HEK293 (cell line): Measurements from ENCODE around the gene TSPYL2.

ENCODE experiments used
- GLIS2 ChIP-seq: fragments of 450-650 bp; formaldehyde crosslinking; IDR thresholded peaks from 2 replicates; pipeline ENCODE4 v1.5.1; 2016; ENCODE audit warnings: missing biosample characterization, missing genetic modification characterization
- KLF7 ChIP-seq: fragments of 450-650 bp; formaldehyde crosslinking; IDR thresholded peaks from 2 replicates; pipeline ENCODE4 v1.5.1; 2016; ENCODE audit warnings: missing biosample characterization, missing genetic modification characterization, borderline replicate concordance
- OSR2 ChIP-seq: fragments of 450-650 bp; formaldehyde crosslinking; IDR thresholded peaks from 2 replicates; pipeline ENCODE4 v1.5.1; 2016; ENCODE audit warnings: missing biosample characterization, missing genetic modification characterization
- SALL2 ChIP-seq: fragments of 450-650 bp; formaldehyde crosslinking; IDR thresholded peaks from 2 replicates; pipeline ENCODE4 v1.5.0; 2017; ENCODE audit warnings: missing biosample characterization, mild to moderate bottlenecking, missing genetic modification characterization, borderline replicate concordance
- SCRT2 ChIP-seq: fragments of 450-650 bp; formaldehyde crosslinking; IDR thresholded peaks from 2 replicates; pipeline ENCODE4 v1.5.1; 2016; ENCODE audit warnings: missing biosample characterization, missing genetic modification characterization
- ZBTB10 ChIP-seq: fragments of 450-650 bp; formaldehyde crosslinking; IDR thresholded peaks from 2 replicates; pipeline ENCODE4 v1.5.1; 2016; ENCODE audit warnings: missing biosample characterization, missing genetic modification characterization
- ZBTB7A ChIP-seq: fragments of 450-650 bp; formaldehyde crosslinking; IDR thresholded peaks from 2 replicates; pipeline ENCODE4 v1.5.1; 2016; ENCODE audit warnings: low read depth, missing biosample characterization, missing genetic modification characterization
- ZNF214 ChIP-seq: fragments of 450-650 bp; formaldehyde crosslinking; IDR thresholded peaks from 2 replicates; pipeline ENCODE4 v1.5.1; 2017; ENCODE audit warnings: missing biosample characterization, mild to moderate bottlenecking, missing genetic modification characterization, borderline replicate concordance
- ZNF24 ChIP-seq: fragments of 450-650 bp; formaldehyde crosslinking; IDR thresholded peaks from 2 replicates; pipeline ENCODE4 v1.5.1; 2016; ENCODE audit warnings: missing biosample characterization, missing genetic modification characterization
- ZNF280D ChIP-seq: fragments of 450-650 bp; formaldehyde crosslinking; IDR thresholded peaks from 2 replicates; pipeline ENCODE4 v1.5.1; 2016; ENCODE audit warnings: missing biosample characterization, missing genetic modification characterization
- ZNF433 ChIP-seq: fragments of 450-650 bp; formaldehyde crosslinking; IDR thresholded peaks from 2 replicates; pipeline ENCODE4 v1.5.1; 2016; ENCODE audit warnings: missing biosample characterization, missing genetic modification characterization, low read depth
- ZNF488 ChIP-seq: fragments of 450-650 bp; formaldehyde crosslinking; IDR thresholded peaks from 2 replicates; pipeline ENCODE4 v1.5.1; 2016; ENCODE audit warnings: missing biosample characterization, missing genetic modification characterization
- ZNF558 ChIP-seq: fragments of 450-650 bp; formaldehyde crosslinking; IDR thresholded peaks from 2 replicates; pipeline ENCODE4 v1.5.1; 2016; ENCODE audit warnings: missing biosample characterization, missing genetic modification characterization
- ZNF639 ChIP-seq: fragments of 450-650 bp; formaldehyde crosslinking; IDR thresholded peaks from 2 replicates; pipeline ENCODE4 v1.5.1; 2016; ENCODE audit warnings: missing biosample characterization, missing genetic modification characterization
- ZNF76 ChIP-seq: fragments of 450-650 bp; formaldehyde crosslinking; IDR thresholded peaks from 2 replicates; pipeline ENCODE4; 2016; ENCODE audit warnings: low read depth, missing biosample characterization, missing genetic modification characterization, borderline replicate concordance
- TF ChIP-seq, protein P1 (sequence below): fragments of 450-650 bp; formaldehyde crosslinking; IDR thresholded peaks from 2 replicates; pipeline ENCODE4 v1.5.1; 2016; ENCODE audit warnings: missing biosample characterization, missing genetic modification characterization
- TF ChIP-seq, protein P2 (sequence below): fragments of 450-650 bp; formaldehyde crosslinking; conservative IDR thresholded peaks from 2 replicates; pipeline ENCODE4 v1.5.1; 2016; ENCODE audit warnings: low read depth, missing biosample characterization, missing genetic modification characterization
- TF ChIP-seq, protein P3 (sequence below): fragments of 450-650 bp; formaldehyde crosslinking; IDR thresholded peaks from 2 replicates; pipeline ENCODE4 v1.5.1; 2016; ENCODE audit warnings: missing biosample characterization, missing genetic modification characterization

Gene TSPYL2

DNA sequence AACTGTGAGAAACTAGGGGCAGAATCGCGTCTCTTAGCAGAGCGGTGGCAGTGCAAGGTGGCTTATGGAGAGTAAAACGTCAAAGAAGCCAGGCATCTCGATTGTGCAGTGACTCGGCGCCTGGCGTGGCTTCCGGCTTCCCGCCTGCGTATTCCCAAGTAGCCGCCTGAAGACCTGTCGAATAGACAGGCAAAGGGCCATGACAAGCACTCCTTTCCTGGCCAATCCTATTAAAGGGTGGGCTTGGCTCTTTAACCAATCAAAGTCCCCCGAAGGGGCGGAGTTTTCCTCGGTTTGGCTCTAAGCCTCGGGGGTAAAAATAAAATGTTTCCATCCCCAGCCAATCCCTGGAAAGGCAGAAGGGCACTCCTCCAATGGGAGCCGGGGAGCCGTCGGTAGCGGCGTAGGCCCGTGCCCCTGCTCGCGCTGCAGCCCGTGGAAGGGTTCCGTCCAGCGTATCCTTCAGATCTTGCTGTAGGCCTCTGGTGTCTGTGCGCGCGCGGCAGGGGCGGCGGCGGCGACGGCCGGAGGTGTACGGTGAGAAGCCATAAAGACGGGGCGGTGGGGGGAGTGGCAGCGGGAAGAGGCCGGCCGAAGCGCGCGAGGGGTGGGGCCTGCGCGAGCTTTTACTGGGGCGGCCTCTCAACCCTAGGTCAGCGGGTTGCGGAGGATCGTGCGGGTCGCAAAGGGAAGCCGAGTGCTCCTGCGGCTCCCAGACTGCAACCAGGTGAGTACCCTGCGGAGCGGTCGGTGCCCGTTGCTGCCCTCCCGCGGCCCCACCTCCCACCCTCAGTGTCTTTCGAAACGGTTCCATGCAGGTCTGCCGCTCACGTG is 11.8 kb downstream of the TSPYL2 start, which contains the start of gene KANTR (continued):
- TF ChIP-seq, protein P1, sequence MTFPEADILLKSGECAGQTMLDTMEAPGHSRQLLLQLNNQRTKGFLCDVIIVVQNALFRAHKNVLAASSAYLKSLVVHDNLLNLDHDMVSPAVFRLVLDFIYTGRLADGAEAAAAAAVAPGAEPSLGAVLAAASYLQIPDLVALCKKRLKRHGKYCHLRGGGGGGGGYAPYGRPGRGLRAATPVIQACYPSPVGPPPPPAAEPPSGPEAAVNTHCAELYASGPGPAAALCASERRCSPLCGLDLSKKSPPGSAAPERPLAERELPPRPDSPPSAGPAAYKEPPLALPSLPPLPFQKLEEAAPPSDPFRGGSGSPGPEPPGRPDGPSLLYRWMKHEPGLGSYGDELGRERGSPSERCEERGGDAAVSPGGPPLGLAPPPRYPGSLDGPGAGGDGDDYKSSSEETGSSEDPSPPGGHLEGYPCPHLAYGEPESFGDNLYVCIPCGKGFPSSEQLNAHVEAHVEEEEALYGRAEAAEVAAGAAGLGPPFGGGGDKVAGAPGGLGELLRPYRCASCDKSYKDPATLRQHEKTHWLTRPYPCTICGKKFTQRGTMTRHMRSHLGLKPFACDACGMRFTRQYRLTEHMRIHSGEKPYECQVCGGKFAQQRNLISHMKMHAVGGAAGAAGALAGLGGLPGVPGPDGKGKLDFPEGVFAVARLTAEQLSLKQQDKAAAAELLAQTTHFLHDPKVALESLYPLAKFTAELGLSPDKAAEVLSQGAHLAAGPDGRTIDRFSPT = no peak
- no peak for TF ChIP-seq ZNF24 (tag by site-specific recombination)
- TF ChIP-seq SCRT2 (tag by site-specific recombination) = peak; percentile 35; the same call in 1 of the 2 replicates
- no peak for TF ChIP-seq SALL2 (tag by site-specific recombination)
- TF ChIP-seq ZNF558 (tag by site-specific recombination) = no peak
- TF ChIP-seq GLIS2 = peak; percentile 58; the same call in 1 of the 2 replicates
- TF ChIP-seq ZNF639 (tag by site-specific recombination) = 0 out of 2 replicates have a peak, but pooled peaks have one; percentile 42
- TF ChIP-seq ZBTB10 (tag by site-specific recombination) = no peak
- TF ChIP-seq ZNF488 = no peak
- TF ChIP-seq KLF7 = 0 out of 2 replicates have a peak, but pooled peaks have one; percentile 45
- peak; percentile 17; the same call in 1 of the 2 replicates for TF ChIP-seq OSR2 (tag by site-specific recombination)
- TF ChIP-seq ZNF433 (tag by site-specific recombination) = no peak
- TF ChIP-seq ZNF280D = no peak
- TF ChIP-seq ZNF214 (tag by site-specific recombination) = no peak
- no peak for TF ChIP-seq ZBTB7A (tag by site-specific recombination)
- TF ChIP-seq, protein P2, sequence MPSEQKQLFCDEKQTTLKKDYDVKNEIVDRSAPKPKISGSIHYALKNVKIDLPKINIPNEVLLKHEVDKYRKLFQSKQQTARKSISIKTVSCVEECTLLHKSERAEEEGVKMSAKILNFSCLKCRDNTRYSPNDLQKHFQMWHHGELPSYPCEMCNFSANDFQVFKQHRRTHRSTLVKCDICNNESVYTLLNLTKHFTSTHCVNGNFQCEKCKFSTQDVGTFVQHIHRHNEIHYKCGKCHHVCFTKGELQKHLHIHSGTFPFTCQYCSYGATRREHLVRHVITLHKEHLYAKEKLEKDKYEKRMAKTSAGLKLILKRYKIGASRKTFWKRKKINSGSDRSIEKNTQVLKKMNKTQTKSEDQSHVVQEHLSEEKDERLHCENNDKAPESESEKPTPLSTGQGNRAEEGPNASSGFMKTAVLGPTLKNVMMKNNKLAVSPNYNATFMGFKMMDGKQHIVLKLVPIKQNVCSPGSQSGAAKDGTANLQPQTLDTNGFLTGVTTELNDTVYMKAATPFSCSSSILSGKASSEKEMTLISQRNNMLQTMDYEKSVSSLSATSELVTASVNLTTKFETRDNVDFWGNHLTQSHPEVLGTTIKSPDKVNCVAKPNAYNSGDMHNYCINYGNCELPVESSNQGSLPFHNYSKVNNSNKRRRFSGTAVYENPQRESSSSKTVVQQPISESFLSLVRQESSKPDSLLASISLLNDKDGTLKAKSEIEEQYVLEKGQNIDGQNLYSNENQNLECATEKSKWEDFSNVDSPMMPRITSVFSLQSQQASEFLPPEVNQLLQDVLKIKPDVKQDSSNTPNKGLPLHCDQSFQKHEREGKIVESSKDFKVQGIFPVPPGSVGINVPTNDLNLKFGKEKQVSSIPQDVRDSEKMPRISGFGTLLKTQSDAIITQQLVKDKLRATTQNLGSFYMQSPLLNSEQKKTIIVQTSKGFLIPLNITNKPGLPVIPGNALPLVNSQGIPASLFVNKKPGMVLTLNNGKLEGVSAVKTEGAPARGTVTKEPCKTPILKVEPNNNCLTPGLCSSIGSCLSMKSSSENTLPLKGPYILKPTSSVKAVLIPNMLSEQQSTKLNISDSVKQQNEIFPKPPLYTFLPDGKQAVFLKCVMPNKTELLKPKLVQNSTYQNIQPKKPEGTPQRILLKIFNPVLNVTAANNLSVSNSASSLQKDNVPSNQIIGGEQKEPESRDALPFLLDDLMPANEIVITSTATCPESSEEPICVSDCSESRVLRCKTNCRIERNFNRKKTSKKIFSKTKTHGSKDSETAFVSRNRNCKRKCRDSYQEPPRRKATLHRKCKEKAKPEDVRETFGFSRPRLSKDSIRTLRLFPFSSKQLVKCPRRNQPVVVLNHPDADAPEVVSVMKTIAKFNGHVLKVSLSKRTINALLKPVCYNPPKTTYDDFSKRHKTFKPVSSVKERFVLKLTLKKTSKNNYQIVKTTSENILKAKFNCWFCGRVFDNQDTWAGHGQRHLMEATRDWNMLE (tag by site-specific recombination) = no peak
- TF ChIP-seq, protein P3, sequence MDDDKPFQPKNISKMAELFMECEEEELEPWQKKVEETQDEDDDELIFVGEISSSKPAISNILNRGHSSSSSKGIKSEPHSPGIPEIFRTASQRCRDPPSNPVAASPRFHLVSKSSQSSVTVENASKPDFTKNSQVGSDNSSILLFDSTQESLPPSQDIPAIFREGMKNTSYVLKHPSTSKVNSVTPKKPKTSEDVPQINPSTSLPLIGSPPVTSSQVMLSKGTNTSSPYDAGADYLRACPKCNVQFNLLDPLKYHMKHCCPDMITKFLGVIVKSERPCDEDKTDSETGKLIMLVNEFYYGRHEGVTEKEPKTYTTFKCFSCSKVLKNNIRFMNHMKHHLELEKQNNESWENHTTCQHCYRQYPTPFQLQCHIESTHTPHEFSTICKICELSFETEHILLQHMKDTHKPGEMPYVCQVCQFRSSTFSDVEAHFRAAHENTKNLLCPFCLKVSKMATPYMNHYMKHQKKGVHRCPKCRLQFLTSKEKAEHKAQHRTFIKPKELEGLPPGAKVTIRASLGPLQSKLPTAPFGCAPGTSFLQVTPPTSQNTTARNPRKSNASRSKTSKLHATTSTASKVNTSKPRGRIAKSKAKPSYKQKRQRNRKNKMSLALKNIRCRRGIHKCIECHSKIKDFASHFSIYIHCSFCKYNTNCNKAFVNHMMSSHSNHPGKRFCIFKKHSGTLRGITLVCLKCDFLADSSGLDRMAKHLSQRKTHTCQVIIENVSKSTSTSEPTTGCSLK (tag by site-specific recombination) = no peak
- TF ChIP-seq ZNF76 (tag by site-specific recombination) = peak; percentile 52; the same call in 1 of the 2 replicates
